Endothelial cell of umbilical vein (primary cell): ENCODE measurements around the gene KLLN. TPM values are rescaled to one million over a fixed set of nuclear protein-coding genes. Genes with fewer than 3 reads are reported as not detected.
"Not testable (repeated sequence)": the region's sequence is repeated elsewhere in the genome, so short reads cannot be mapped to it uniquely, and the experiment has no call there.

Source experiments
- BruUV-seq: library from RNA; stranded (reverse); fragments of 400-500 nt; replicated peaks from 2 replicates; lab custom pipeline; 2021; lab: Mats Ljungman, UMichigan
- CTCF ChIA-PET: fragments of 300-600, 350-600 bp; sonication (Branson Sonifier 250); formaldehyde crosslinking; loops from one replicate; lab custom pipeline; 2021; ENCODE audit warnings: antibody characterized with exemption, inconsistent platforms; lab: Charles Lee
- POLR2A ChIA-PET: fragments of 300-600, 350-600 bp; sonication (Branson Sonifier 250); formaldehyde crosslinking; loops from one replicate; lab custom pipeline; 2021; ENCODE audit warnings: antibody characterized with exemption, inconsistent platforms; lab: Charles Lee
- DNase-seq: peaks from one replicate; pipeline ENCODE4 v3.0.0-alpha.2; 2011; ENCODE audit warnings: low read depth, low spot score
- FAIRE-seq: peaks from 2 replicates; lab custom pipeline; 2011; peaks lifted over from hg19 to GRCh38; lab: Jason Lieb, UNC
- H2AFZ ChIP-seq: 2 replicates; pipeline ENCODE4 v1.6.0; 2012; ENCODE audit warnings: low read depth, low read length, control low read depth, inconsistent platforms
- H3K27ac ChIP-seq: 2 replicates; pipeline ENCODE4 v1.5.1; 2011; ENCODE audit warnings: low read depth, mild to moderate bottlenecking, control low read depth, low read length, moderate library complexity; ENCODE audit not compliant: insufficient read depth
- H3K27me3 ChIP-seq, 2 experiments: 2 replicates each; pipeline versions ENCODE4 v1.6.0 to v1.6.1; 2011; ENCODE audit warnings: low read length in 2 of 2, mixed read lengths in 1 of 2; ENCODE audit not compliant: control insufficient read depth in 2 of 2, insufficient read depth in 2 of 2
- H3K36me3 ChIP-seq, 2 experiments: 2 replicates in 1 of 2; 3 replicates in 1 of 2; pipeline ENCODE4 v1.5.1; 2011; ENCODE audit warnings: low read length in 2 of 2, mild to moderate bottlenecking in 1 of 2, moderate library complexity in 1 of 2; ENCODE audit not compliant: control insufficient read depth in 2 of 2, insufficient read depth in 2 of 2; ENCODE audit errors: extremely low read depth in 1 of 2
- H3K4me1 ChIP-seq: 3 replicates; pipeline ENCODE4 v1.5.1; 2011; ENCODE audit warnings: mild to moderate bottlenecking, low read length; ENCODE audit not compliant: control insufficient read depth, insufficient read depth; ENCODE audit errors: extremely low read depth
- H3K4me2 ChIP-seq: 2 replicates; pipeline ENCODE4 v1.6.1; 2011; ENCODE audit warnings: low read length, control low read depth, mixed read lengths; ENCODE audit not compliant: insufficient read depth
- H3K4me3 ChIP-seq, 3 experiments: fragments of 200-600 bp in 1 of 3; sonication (generic), shearing (Covaris generic) in 1 of 3; replicated peaks in 1 of 3; 2 replicates each; pipeline ENCODE4 v1.5.1; 2011 to 2016; ENCODE audit warnings: control low read depth in 3 of 3, low read length in 3 of 3, mild to moderate bottlenecking in 2 of 3, inconsistent platforms in 1 of 3, low read depth in 1 of 3, moderate library complexity in 1 of 3; ENCODE audit not compliant: insufficient read depth in 1 of 3
- H3K79me2 ChIP-seq: 2 replicates; pipeline ENCODE4 v1.6.0; 2012; ENCODE audit warnings: low read length, inconsistent platforms; ENCODE audit not compliant: control insufficient read depth, insufficient read depth
- H3K9ac ChIP-seq: replicated peaks from 2 replicates; pipeline ENCODE3; 2011; ENCODE audit warnings: low read length, control low read depth; ENCODE audit not compliant: insufficient read depth; ENCODE audit errors: extremely low read depth
- H3K9me1 ChIP-seq: replicated peaks from 3 replicates; pipeline ENCODE4 v1.6.0; 2011; ENCODE audit warnings: mild to moderate bottlenecking, low read length; ENCODE audit not compliant: control insufficient read depth, insufficient read depth; ENCODE audit errors: extremely low read depth
- H3K9me3 ChIP-seq: replicated peaks from 2 replicates; pipeline ENCODE4 v1.5.1; 2012; ENCODE audit warnings: low read length, inconsistent platforms; ENCODE audit not compliant: control insufficient read depth, insufficient read depth
- H4K20me1 ChIP-seq: replicated peaks from 2 replicates; pipeline ENCODE3; 2011; ENCODE audit warnings: mild to moderate bottlenecking, low read length; ENCODE audit not compliant: control insufficient read depth, insufficient read depth; ENCODE audit errors: extremely low read depth
- EZH2 ChIP-seq: IDR thresholded peaks from 2 replicates; pipeline ENCODE4 v1.6.1; 2012; ENCODE audit warnings: borderline replicate concordance, low read depth, mild to moderate bottlenecking, moderate library complexity, low read length, inconsistent platforms; ENCODE audit not compliant: severe bottlenecking
- FOS ChIP-seq: IDR thresholded peaks from 2 replicates; pipeline ENCODE4 v1.6.1; 2011; ENCODE audit warnings: mild to moderate bottlenecking, low read length, moderate library complexity, borderline replicate concordance; ENCODE audit not compliant: insufficient read depth
- GATA2 ChIP-seq: IDR thresholded peaks from 2 replicates; pipeline ENCODE4 v1.7.0; 2011; ENCODE audit warnings: low read depth, mild to moderate bottlenecking, moderate library complexity, mixed read lengths, low read length; ENCODE audit not compliant: insufficient read length, insufficient read depth
- JUN ChIP-seq: IDR thresholded peaks from 2 replicates; pipeline ENCODE4 v1.6.1; 2011; ENCODE audit warnings: borderline replicate concordance, low read depth; ENCODE audit not compliant: insufficient read length, insufficient read depth
- MYC ChIP-seq: IDR thresholded peaks from one replicate; pipeline ENCODE4 v1.6.1; 2011; ENCODE audit warnings: mild to moderate bottlenecking, low read depth, low read length
- POLR2A ChIP-seq: IDR thresholded peaks from 2 replicates; pipeline ENCODE4 v1.6.1; 2012; ENCODE audit warnings: low read depth, mild to moderate bottlenecking, control low read depth, low read length
- POLR2AphosphoS5 ChIP-seq: IDR thresholded peaks from 2 replicates; pipeline ENCODE4 v1.6.1; 2012; ENCODE audit warnings: low read depth, mild to moderate bottlenecking, control low read depth, low read length, moderate library complexity; ENCODE audit not compliant: insufficient read depth
- dilution Hi-C: fragments of 300-500 bp; cut with MboI; formaldehyde crosslinking; loops from one replicate; pipeline ENCODE4 v1.15.0; 2019; ENCODE audit warnings: low sequenced_read_pairs; ENCODE audit not compliant: extremely low pct_ligation_motif_present
- intact Hi-C: fragments of 100-400 bp; cut with micrococcal nuclease; formaldehyde crosslinking; loops from one replicate; pipeline ENCODE4 v1.10.0; 2022
- polyA plus RNA-seq, 4 experiments: library from polyadenylated mRNA; depleted of rRNA in 3 of 4; stranded (reverse) in 3 of 4; unstranded in 1 of 4; fragments of >200 nt; gene quantifications; 2 replicates each; pipeline versions ENCODE4 v1.2.1 to v1.2.3, GENCODE V29; 2011 to 2012; ENCODE audit warnings: missing spikeins in 1 of 4
- total RNA-seq: library from RNA; stranded (reverse); gene quantifications from 2 replicates; pipeline ENCODE4 v1.2.3, GENCODE V29; 2021
- TF ChIP-seq, protein P1 (sequence below), 2 donors: IDR thresholded peaks; 1 replicate in 1 of 2; 2 replicates in 1 of 2; pipeline ENCODE4 v1.5.1; 2011; ENCODE audit warnings: low read length in 2 of 2, mild to moderate bottlenecking in 2 of 2, moderate library complexity in 2 of 2, control low read depth in 1 of 2, inconsistent platforms in 1 of 2, low read depth in 1 of 2; ENCODE audit not compliant: insufficient read depth in 1 of 2; ENCODE audit errors: extremely low read depth in 1 of 2
- TF ChIP-seq, protein P2 (sequence below): IDR thresholded peaks from 2 replicates; pipeline ENCODE4 v1.6.1; 2011; ENCODE audit not compliant: insufficient read depth, insufficient read length

KLLN gene
- total and polyA plus RNA-seq, 2 donors (not counting 3 experiments of a cell fraction or from before 2014, with no cell fraction given) = 0.14 to 0.31 TPM

DNA sequence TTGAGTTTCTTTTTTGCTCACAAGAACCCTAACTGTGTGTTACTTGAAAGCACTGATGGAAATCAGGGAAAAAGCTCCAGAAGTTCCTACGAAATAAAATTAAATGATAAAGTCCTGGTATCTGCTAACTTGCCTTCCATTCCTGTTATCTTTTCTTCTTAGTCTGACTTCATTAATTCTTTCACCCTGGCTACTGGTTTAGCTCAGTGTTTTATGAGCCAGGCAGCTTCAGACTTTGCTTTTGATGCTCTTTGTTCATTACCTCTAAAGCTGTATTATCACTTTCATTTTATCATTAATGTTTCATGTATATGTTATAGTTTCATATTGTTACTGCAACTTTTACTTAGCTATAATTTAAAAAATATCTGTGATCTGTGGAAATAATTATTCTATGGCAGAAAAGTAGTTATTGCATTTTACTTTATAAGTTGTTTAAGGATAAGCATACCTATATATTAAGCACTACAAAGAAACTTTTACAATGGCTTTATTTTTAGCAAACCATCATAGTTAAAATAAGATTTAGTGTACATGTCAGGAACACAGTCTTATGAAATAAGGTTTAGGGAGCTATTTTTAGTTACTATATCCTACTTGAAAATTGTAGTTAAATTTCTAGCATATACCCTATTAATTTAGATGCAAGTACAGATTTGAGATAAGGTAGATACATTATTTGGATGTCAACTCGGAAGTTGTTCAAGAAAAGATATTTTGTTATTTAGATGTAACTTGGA lies 19.4 kb upstream of the KLLN start:
- Histone ChIP-seq H3K79me2 (peaks cover 66% of the 10 kb centered on the region), H3K4me3 (no peak overlapping the region), H3K4me1 (peaks cover 7% of the 10 kb centered on the region), H3K27me3 (no peaks in the 10 kb centered on the region), H2AFZ (no peak overlapping the region), H3K9me3 (no peaks in the 10 kb centered on the region), H3K9ac (no peak overlapping the region), H3K4me2 (no peak overlapping the region), H3K27ac (no peak overlapping the region), H3K9me1 (no peaks in the 10 kb centered on the region), H3K36me3 (peaks cover 0 to 3% of the 10 kb centered on the region in 2 experiments), H4K20me1 (peaks cover 10% of the 10 kb centered on the region)
- BruUV-seq = no TSS peak
- dilution Hi-C loops (no loop called here), intact Hi-C loops (no loop called here)
- FAIRE-seq (no peak), DNase-seq (no peak)
- CTCF ChIA-PET = interaction anchor here (0.6 to 1.0 kb wide), 3 partner anchors 11 to 506 kb away, joined by 3 to 5 read pairs (median 3); no protein-coding TSS in a partner anchor
- POLR2A ChIA-PET = interaction anchor here (0.9 kb wide), 1 partner anchor 11 kb away, joined by 3 read pairs; no protein-coding TSS in a partner anchor
- TF ChIP-seq POLR2A (no peak), GATA2 (no peak), MYC (no peak), EZH2 (no peak), JUN (no peak), FOS (no peak), POLR2AphosphoS5 (no peak)
- TF ChIP-seq, protein P1, sequence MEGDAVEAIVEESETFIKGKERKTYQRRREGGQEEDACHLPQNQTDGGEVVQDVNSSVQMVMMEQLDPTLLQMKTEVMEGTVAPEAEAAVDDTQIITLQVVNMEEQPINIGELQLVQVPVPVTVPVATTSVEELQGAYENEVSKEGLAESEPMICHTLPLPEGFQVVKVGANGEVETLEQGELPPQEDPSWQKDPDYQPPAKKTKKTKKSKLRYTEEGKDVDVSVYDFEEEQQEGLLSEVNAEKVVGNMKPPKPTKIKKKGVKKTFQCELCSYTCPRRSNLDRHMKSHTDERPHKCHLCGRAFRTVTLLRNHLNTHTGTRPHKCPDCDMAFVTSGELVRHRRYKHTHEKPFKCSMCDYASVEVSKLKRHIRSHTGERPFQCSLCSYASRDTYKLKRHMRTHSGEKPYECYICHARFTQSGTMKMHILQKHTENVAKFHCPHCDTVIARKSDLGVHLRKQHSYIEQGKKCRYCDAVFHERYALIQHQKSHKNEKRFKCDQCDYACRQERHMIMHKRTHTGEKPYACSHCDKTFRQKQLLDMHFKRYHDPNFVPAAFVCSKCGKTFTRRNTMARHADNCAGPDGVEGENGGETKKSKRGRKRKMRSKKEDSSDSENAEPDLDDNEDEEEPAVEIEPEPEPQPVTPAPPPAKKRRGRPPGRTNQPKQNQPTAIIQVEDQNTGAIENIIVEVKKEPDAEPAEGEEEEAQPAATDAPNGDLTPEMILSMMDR (IDR thresholded peaks at IDR 0.05; ENCODE audit: extremely low read depth in 1 of 2, insufficient read depth in 1 of 2, low read depth in 1 of 2, low read length in 2 of 2) = no peak
- TF ChIP-seq, protein P2, sequence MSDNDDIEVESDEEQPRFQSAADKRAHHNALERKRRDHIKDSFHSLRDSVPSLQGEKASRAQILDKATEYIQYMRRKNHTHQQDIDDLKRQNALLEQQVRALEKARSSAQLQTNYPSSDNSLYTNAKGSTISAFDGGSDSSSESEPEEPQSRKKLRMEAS = no peak

DNA sequence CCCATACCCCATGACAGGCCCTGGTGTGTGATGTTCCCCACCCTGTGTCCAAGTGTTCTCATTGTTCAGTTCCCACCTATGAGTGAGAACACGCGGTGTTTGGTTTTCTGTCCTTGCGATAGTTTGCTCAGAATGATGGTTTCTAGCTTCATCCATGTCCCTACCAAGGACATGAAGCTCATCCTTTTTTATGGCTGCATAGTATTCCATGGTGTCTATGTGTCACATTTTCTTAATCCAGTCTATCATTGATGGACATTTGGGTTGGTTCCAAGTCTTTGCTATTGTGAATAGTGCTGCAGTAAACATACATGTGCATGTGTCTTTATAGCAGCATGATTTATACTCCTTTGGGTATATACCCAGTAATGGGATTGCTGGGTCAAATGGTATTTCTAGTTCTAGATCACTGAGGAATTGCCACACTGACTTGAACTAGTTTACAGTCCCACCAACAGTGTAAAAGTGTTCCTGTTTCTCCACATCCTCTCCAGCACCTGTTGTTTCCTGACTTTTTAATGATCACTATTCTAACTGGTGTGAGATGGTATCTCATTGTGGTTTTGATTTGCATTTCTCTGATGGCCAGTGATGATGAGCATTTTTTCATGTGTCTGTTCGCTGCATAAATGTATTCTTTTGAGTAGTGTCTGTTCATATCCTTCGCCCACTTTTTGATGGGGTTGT lies 18.2 kb upstream of the KLLN start:
- intact Hi-C loops = not testable (repeated sequence)

More for the DNA sequence above, 18.2 kb upstream of the KLLN start:
- dilution Hi-C loops, H3K27me3 ChIP-seq, BruUV-seq, H3K9ac ChIP-seq, DNase-seq, H3K27ac ChIP-seq, H3K4me2 ChIP-seq, H3K4me1 ChIP-seq, CTCF ChIA-PET, H3K9me1 ChIP-seq, H3K36me3 ChIP-seq, H4K20me1 ChIP-seq, FAIRE-seq, H2AFZ ChIP-seq, H3K4me3 ChIP-seq, H3K9me3 ChIP-seq: not testable (repeated sequence)
- POLR2A ChIA-PET = interaction anchor here (0.9 kb wide), 1 partner anchor 12 kb away, joined by 3 read pairs; no protein-coding TSS in a partner anchor
- peaks cover 65% of the 10 kb centered on the region for H3K79me2 ChIP-seq
